CD14-positive monocyte (primary cell): Measurements from ENCODE around the gene TBXA2R. TPM values are rescaled to one million over a fixed set of nuclear protein-coding genes. Genes with fewer than 3 reads are reported as not detected.

Source experiments
- DNase-seq, 3 donors: peaks; one replicate each; pipeline ENCODE4 v3.0.0-alpha.2; 2011 to 2022
- H2AFZ ChIP-seq: 2 replicates; pipeline ENCODE4 v1.6.0; 2012; ENCODE audit warnings: mild to moderate bottlenecking, low read depth, low read length, inconsistent platforms; ENCODE audit not compliant: insufficient read depth, poor library complexity, severe bottlenecking
- H3K27ac ChIP-seq, 2 donors: 1 replicate in 1 of 2; 2 replicates in 1 of 2; pipeline ENCODE4 v1.5.1; 2012 to 2013; ENCODE audit warnings: low read length in 2 of 2, control low read depth in 1 of 2, inconsistent platforms in 1 of 2, low read depth in 1 of 2, mild to moderate bottlenecking in 1 of 2
- H3K27me3 ChIP-seq, 2 donors: one replicate each; pipeline versions ENCODE4 v1.6.0 to v1.6.1; 2011 to 2013; ENCODE audit warnings: low read length in 2 of 2; ENCODE audit not compliant: control insufficient read depth in 2 of 2, insufficient read depth in 2 of 2
- H3K36me3 ChIP-seq, 2 donors: replicated peaks in 1 of 2; 1 replicate in 1 of 2; 2 replicates in 1 of 2; pipeline versions ENCODE4 v1.5.1 to v1.6.1; 2012 to 2013; ENCODE audit warnings: low read length in 2 of 2, control low read depth in 1 of 2, inconsistent platforms in 1 of 2, mild to moderate bottlenecking in 1 of 2; ENCODE audit not compliant: insufficient read depth in 2 of 2, control insufficient read depth in 1 of 2
- H3K4me1 ChIP-seq, 2 donors: 1 replicate in 1 of 2; 2 replicates in 1 of 2; pipeline versions ENCODE4 v1.5.1 to v1.6.1; 2012 to 2013; ENCODE audit warnings: low read length in 2 of 2, control low read depth in 1 of 2, inconsistent platforms in 1 of 2, mild to moderate bottlenecking in 1 of 2, moderate library complexity in 1 of 2; ENCODE audit not compliant: insufficient read depth in 2 of 2, control insufficient read depth in 1 of 2
- H3K4me2 ChIP-seq: replicated peaks from 2 replicates; pipeline ENCODE3; 2012; ENCODE audit warnings: low read length, moderate library complexity, mild to moderate bottlenecking; ENCODE audit not compliant: poor library complexity, severe bottlenecking; ENCODE audit errors: extremely low read depth
- H3K4me3 ChIP-seq, 3 experiments: fragments of 200-600 bp in 1 of 3; sonication (generic) in 1 of 3; replicated peaks in 1 of 3; 1 replicate in 2 of 3; 2 replicates in 1 of 3; pipeline ENCODE4 v1.5.1; 2011 to 2013; ENCODE audit warnings: low read length in 3 of 3, mild to moderate bottlenecking in 3 of 3, control low read depth in 2 of 3, low read depth in 2 of 3, inconsistent platforms in 1 of 3, moderate library complexity in 1 of 3
- H3K79me2 ChIP-seq: 2 replicates; pipeline ENCODE4 v1.6.0; 2012; ENCODE audit warnings: mild to moderate bottlenecking, control low read depth, inconsistent platforms, low read length, moderate library complexity; ENCODE audit not compliant: insufficient read depth
- H3K9ac ChIP-seq: 2 replicates; pipeline ENCODE4 v1.6.0; 2017; ENCODE audit warnings: low read length, mild to moderate bottlenecking; ENCODE audit not compliant: insufficient read depth, poor library complexity, severe bottlenecking
- H3K9me3 ChIP-seq, 2 donors: replicated peaks in 1 of 2; 1 replicate in 1 of 2; 2 replicates in 1 of 2; pipeline versions ENCODE4 v1.5.1 to v1.6.1; 2012 to 2013; ENCODE audit warnings: low read length in 2 of 2, control low read depth in 1 of 2; ENCODE audit not compliant: control insufficient read depth in 1 of 2, insufficient read depth in 1 of 2
- H4K20me1 ChIP-seq: 2 replicates; pipeline ENCODE4 v1.6.0; 2012; ENCODE audit warnings: mild to moderate bottlenecking, low read length, control low read depth, moderate library complexity; ENCODE audit not compliant: insufficient read depth
- H3K27ac Mint-ChIP-seq, 7 donors: one replicate each; pipeline ENCODE4 v1.8.0; 2020; ENCODE audit warnings: mild to moderate bottlenecking in 7 of 7, mixed read lengths in 7 of 7, moderate library complexity in 6 of 7, inconsistent platforms in 2 of 7
- H3K27me3 Mint-ChIP-seq, 3 donors: one replicate each; pipeline ENCODE4 v1.8.0; 2021 to 2022; ENCODE audit warnings: low read depth in 3 of 3, mild to moderate bottlenecking in 3 of 3, mixed read lengths in 3 of 3, moderate library complexity in 3 of 3, inconsistent platforms in 1 of 3
- H3K36me3 Mint-ChIP-seq, 2 donors: one replicate each; pipeline ENCODE4 v1.8.0; 2020; ENCODE audit warnings: mixed read lengths in 2 of 2, inconsistent platforms in 1 of 2, mild to moderate bottlenecking in 1 of 2
- H3K4me1 Mint-ChIP-seq: one replicate; pipeline ENCODE4 v1.8.0; 2020; ENCODE audit warnings: mild to moderate bottlenecking, mixed read lengths
- H3K4me3 Mint-ChIP-seq, 2 donors: one replicate each; pipeline ENCODE4 v1.8.0; 2020; ENCODE audit warnings: mild to moderate bottlenecking in 2 of 2, mixed read lengths in 2 of 2, moderate library complexity in 1 of 2
- H3K9me3 Mint-ChIP-seq, 7 donors: one replicate each; pipeline ENCODE4 v1.8.0; 2020 to 2022; ENCODE audit warnings: mixed read lengths in 7 of 7, mild to moderate bottlenecking in 6 of 7, moderate library complexity in 6 of 7, inconsistent platforms in 2 of 7
- WGBS: methylation state at CpG from one replicate; pipeline ENCODE4 v1.1.5; 2013; ENCODE audit warnings: missing lambda C conversion rate; ENCODE audit not compliant: insufficient coverage; 5-methylcytosine and 5-hydroxymethylcytosine counted together
- intact Hi-C, 2 donors: fragments of 100-400 bp; cut with micrococcal nuclease; formaldehyde crosslinking; loops; one replicate each; pipeline versions ENCODE4 v1.15.0 to v1.15.1; 2023
- polyA plus RNA-seq, 3 donors: library from polyadenylated mRNA; depleted of rRNA in 1 of 3; unstranded in 2 of 3; stranded (reverse) in 1 of 3; fragments of 300-500 nt in 2 of 3; fragments of >200 nt in 1 of 3; fragmentation: Illumina TruSeq in 2 of 3; gene quantifications; 1 replicate in 2 of 3; 2 replicates in 1 of 3; pipeline ENCODE4 v1.2.3, GENCODE V29; 2012 to 2021
- TF ChIP-seq, protein P1 (sequence below): fragments of 200-600 bp; IDR thresholded peaks from one replicate; pipeline ENCODE4 v1.8.0; 2022; ENCODE audit warnings: antibody characterized with exemption, mild to moderate bottlenecking

Gene TBXA2R
- polyA plus RNA-seq, 3 donors, result 0.05 TPM; not detected in 2

DNA sequence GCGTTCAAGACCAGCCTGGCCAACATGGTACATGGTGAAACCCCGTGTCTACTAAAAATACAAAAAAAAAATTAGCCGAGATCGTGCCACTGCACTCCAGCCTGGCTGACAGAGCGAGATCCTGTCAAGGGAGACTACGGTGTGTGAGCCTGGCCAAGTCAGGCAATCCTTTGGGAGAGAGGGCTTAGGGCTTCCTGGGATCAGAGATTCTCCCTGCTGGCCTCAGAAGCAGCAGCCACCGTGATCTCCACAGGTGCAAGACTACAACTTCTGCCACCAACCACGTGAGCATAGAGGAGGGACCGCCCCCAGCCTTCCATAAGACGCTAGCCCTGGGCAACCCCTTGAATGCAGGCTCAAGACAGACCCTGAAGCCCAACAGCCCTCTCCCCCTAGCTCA is 56.9 kb downstream of the TBXA2R start:
- H3K9me3 ChIP-seq, result no peaks in the 10 kb centered on the region
- H3K27me3 ChIP-seq, result no peaks in the 10 kb centered on the region
- Mint-ChIP-seq H3K9me3 (peaks cover 0 to 2% (median 0%) of the 10 kb centered on the region in 7 donors), H3K27ac (peak overlapping the region; percentile 93 to 99 (median 97)), H3K27me3 (no peaks in the 10 kb centered on the region), H3K36me3 (peaks cover 37 to 47% of the 10 kb centered on the region in 2 donors), H3K4me1 (peaks cover 54% of the 10 kb centered on the region), H3K4me3 (no peak overlapping the region)
- H3K4me3 ChIP-seq, result no peak overlapping the region
- H3K4me2 ChIP-seq, result no peak overlapping the region
- TF ChIP-seq, protein P1, sequence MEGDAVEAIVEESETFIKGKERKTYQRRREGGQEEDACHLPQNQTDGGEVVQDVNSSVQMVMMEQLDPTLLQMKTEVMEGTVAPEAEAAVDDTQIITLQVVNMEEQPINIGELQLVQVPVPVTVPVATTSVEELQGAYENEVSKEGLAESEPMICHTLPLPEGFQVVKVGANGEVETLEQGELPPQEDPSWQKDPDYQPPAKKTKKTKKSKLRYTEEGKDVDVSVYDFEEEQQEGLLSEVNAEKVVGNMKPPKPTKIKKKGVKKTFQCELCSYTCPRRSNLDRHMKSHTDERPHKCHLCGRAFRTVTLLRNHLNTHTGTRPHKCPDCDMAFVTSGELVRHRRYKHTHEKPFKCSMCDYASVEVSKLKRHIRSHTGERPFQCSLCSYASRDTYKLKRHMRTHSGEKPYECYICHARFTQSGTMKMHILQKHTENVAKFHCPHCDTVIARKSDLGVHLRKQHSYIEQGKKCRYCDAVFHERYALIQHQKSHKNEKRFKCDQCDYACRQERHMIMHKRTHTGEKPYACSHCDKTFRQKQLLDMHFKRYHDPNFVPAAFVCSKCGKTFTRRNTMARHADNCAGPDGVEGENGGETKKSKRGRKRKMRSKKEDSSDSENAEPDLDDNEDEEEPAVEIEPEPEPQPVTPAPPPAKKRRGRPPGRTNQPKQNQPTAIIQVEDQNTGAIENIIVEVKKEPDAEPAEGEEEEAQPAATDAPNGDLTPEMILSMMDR, result no peak
- peaks cover 27 to 43% of the 10 kb centered on the region in 2 donors for H3K36me3 ChIP-seq
- no peak overlapping the region for H2AFZ ChIP-seq
- peaks cover 35% of the 10 kb centered on the region for H4K20me1 ChIP-seq
- no peak overlapping the region for H3K9ac ChIP-seq
- 92% methylated on average over 7 of the region's 10 CpGs for WGBS
- peak overlapping the region; percentile 28 to 44 for H3K27ac ChIP-seq
- DNase-seq, result no peak
- intact Hi-C loops, result loop anchor here (5.0 kb wide), 4 partner anchors 32 to 77 kb away; partner anchors contain the start of genes CACTIN (in 1 of the 2) and FZR1 (in 1 of the 2)
- H3K79me2 ChIP-seq, result peaks cover 57% of the 10 kb centered on the region
- peaks cover 61 to 72% of the 10 kb centered on the region in 2 donors for H3K4me1 ChIP-seq

DNA sequence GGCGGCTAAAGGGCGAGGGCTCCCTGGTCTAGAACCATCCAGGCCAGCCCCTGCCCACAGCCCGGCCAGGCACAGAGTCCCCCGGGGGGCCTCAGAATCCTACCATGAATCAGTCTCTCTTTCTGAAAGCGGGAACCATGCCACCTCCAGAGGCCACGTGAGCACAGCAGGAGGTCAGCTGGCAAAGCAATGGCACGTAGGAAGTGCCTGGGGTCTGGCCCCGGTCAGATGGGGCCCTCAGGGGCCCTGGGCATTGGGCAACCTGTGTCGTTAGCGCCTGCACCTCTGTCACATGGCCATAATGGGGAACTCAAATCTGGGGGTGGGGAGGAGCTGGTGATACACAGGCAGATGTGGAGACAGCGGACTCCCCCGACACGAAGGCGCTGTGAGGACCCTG is 58.1 kb downstream of the TBXA2R start:
- peak overlapping the region; percentile 89 to 98 for H3K27ac ChIP-seq
- peak overlapping the region; percentile 67 to 68 for H3K4me3 Mint-ChIP-seq
- intact Hi-C loops, result loop anchor here (1.0 to 5.0 kb wide), 4 partner anchors 9 to 79 kb away; partner anchors contain the start of genes CACTIN (in 1 of the 2) and MFSD12 (in 1 of the 2)
- peaks cover 37 to 49% of the 10 kb centered on the region in 2 donors for H3K36me3 Mint-ChIP-seq
- no peaks in the 10 kb centered on the region for H3K27me3 ChIP-seq
- peaks cover 45% of the 10 kb centered on the region for H3K79me2 ChIP-seq
- no peaks in the 10 kb centered on the region for H3K27me3 Mint-ChIP-seq
- H3K9ac ChIP-seq, result peak overlapping the region; percentile 54
- H3K4me1 ChIP-seq, result peaks cover 49 to 61% of the 10 kb centered on the region in 2 donors
- WGBS, result 20% methylated on average over 10 of the region's 14 CpGs
- DNase-seq, result peak; percentile 94 to 96 (median 96)
- TF ChIP-seq, protein P1, result no peak
- H3K36me3 ChIP-seq, result peaks cover 38 to 55% of the 10 kb centered on the region in 2 donors
- peak overlapping the region; percentile 66 for H3K4me2 ChIP-seq
- peaks cover 48% of the 10 kb centered on the region for H4K20me1 ChIP-seq
- peak overlapping the region in 1 of 3 experiments; percentile 44 for H3K4me3 ChIP-seq
- peaks cover 46% of the 10 kb centered on the region for H3K4me1 Mint-ChIP-seq
- no peak overlapping the region for H2AFZ ChIP-seq
- H3K9me3 ChIP-seq, result no peaks in the 10 kb centered on the region
- H3K9me3 Mint-ChIP-seq, result peaks cover 0 to 2% (median 0%) of the 10 kb centered on the region in 7 donors
- H3K27ac Mint-ChIP-seq, result peak overlapping the region; percentile 93 to 99 (median 97)
